Measurements from ENCODE around the gene BRMS1.
"Not testable (repeated sequence)": the region's sequence is repeated elsewhere in the genome, so short reads cannot be mapped to it uniquely, and the experiment has no call there.

The BRMS1 gene

GRCh38 chr11:66315921-66316811, 28.7 kb downstream of the BRMS1 start:
- Histone ChIP-seq H3K27me3 (ENCODE audit: control insufficient read depth in 1 of 2, insufficient read depth in 2 of 2, low read length in 2 of 2) (no peaks in the 10 kb centered on the region), H3K4me1 (ENCODE audit: insufficient read depth, low read length) (peaks cover 48% of the 10 kb centered on the region), H3K27ac (ENCODE audit: low read depth, low read length) (peak overlapping the region; percentile 90), H3K9ac (ENCODE audit: low read length) (no peak overlapping the region), H3K36me3 (ENCODE audit: insufficient read depth, low read length) (no peaks in the 10 kb centered on the region), H3K4me3 (ENCODE audit: low read depth in 1 of 2, low read length in 2 of 2) (peak overlapping the region; percentile 66 to 67), H3K9me3 (ENCODE audit: low read length) (no peaks in the 10 kb centered on the region)

GRCh38 chr11:66315498-66315885, 29.4 kb downstream of the BRMS1 start:
- peak overlapping the region; percentile 66 to 67 for H3K4me3 ChIP-seq (ENCODE audit: low read depth in 1 of 2, low read length in 2 of 2)
- no peak overlapping the region for H3K9ac ChIP-seq (ENCODE audit: low read length)
- H3K9me3 ChIP-seq (ENCODE audit: low read length) = no peaks in the 10 kb centered on the region
- H3K4me1 ChIP-seq (ENCODE audit: insufficient read depth, low read length) = peaks cover 48% of the 10 kb centered on the region
- H3K27ac ChIP-seq (ENCODE audit: low read depth, low read length) = peak overlapping the region; percentile 90
- H3K36me3 ChIP-seq (ENCODE audit: insufficient read depth, low read length) = no peaks in the 10 kb centered on the region
- H3K27me3 ChIP-seq (ENCODE audit: control insufficient read depth in 1 of 2, insufficient read depth in 2 of 2, low read length in 2 of 2) = no peaks in the 10 kb centered on the region

- peak overlapping the region; percentile 66 to 67 for H3K4me3 ChIP-seq (ENCODE audit: low read depth in 1 of 2, low read length in 2 of 2)
- no peaks in the 10 kb centered on the region for H3K27me3 ChIP-seq (ENCODE audit: control insufficient read depth in 1 of 2, insufficient read depth in 2 of 2, low read length in 2 of 2)
- no peaks in the 10 kb centered on the region for H3K36me3 ChIP-seq (ENCODE audit: insufficient read depth, low read length)
- no peak overlapping the region for H3K9ac ChIP-seq (ENCODE audit: low read length)
- H3K27ac ChIP-seq (ENCODE audit: low read depth, low read length) = peak overlapping the region; percentile 90
- H3K4me1 ChIP-seq (ENCODE audit: insufficient read depth, low read length) = peaks cover 48% of the 10 kb centered on the region
- no peaks in the 10 kb centered on the region for H3K9me3 ChIP-seq (ENCODE audit: low read length)
These were observed 30.1 kb downstream of the BRMS1 start for GRCh38 chr11:66314561-66315497.

GRCh38 chr11:66314186-66314501, 30.8 kb downstream of the BRMS1 start:
- peak overlapping the region in 1 of 2 donors; percentile 67 for H3K4me3 ChIP-seq (ENCODE audit: low read depth in 1 of 2, low read length in 2 of 2)
- H3K9me3 ChIP-seq (ENCODE audit: low read length) = no peaks in the 10 kb centered on the region
- peak overlapping the region; percentile 53 for H3K9ac ChIP-seq (ENCODE audit: low read length)
- H3K36me3 ChIP-seq (ENCODE audit: insufficient read depth, low read length) = no peaks in the 10 kb centered on the region
- H3K27me3 ChIP-seq (ENCODE audit: control insufficient read depth in 1 of 2, insufficient read depth in 2 of 2, low read length in 2 of 2) = no peaks in the 10 kb centered on the region
- H3K27ac ChIP-seq (ENCODE audit: low read depth, low read length) = peak overlapping the region; percentile 37
- peaks cover 48% of the 10 kb centered on the region for H3K4me1 ChIP-seq (ENCODE audit: insufficient read depth, low read length)

GRCh38 chr11:66313321-66314185, 31.4 kb downstream of the BRMS1 start:
- H3K9ac ChIP-seq (ENCODE audit: low read length) = peak overlapping the region; percentile 53
- H3K9me3 ChIP-seq (ENCODE audit: low read length) = no peaks in the 10 kb centered on the region
- H3K27me3 ChIP-seq (ENCODE audit: control insufficient read depth in 1 of 2, insufficient read depth in 2 of 2, low read length in 2 of 2) = no peaks in the 10 kb centered on the region
- peak overlapping the region; percentile 57 to 67 for H3K4me3 ChIP-seq (ENCODE audit: low read depth in 1 of 2, low read length in 2 of 2)
- H3K4me1 ChIP-seq (ENCODE audit: insufficient read depth, low read length) = peaks cover 44% of the 10 kb centered on the region
- peak overlapping the region; percentile 96 for H3K27ac ChIP-seq (ENCODE audit: low read depth, low read length)
- H3K36me3 ChIP-seq (ENCODE audit: insufficient read depth, low read length) = no peaks in the 10 kb centered on the region

- H3K27me3 ChIP-seq (ENCODE audit: control insufficient read depth in 1 of 2, insufficient read depth in 2 of 2, low read length in 2 of 2) = no peaks in the 10 kb centered on the region
- no peaks in the 10 kb centered on the region for H3K9me3 ChIP-seq (ENCODE audit: low read length)
- peaks cover 36% of the 10 kb centered on the region for H3K4me1 ChIP-seq (ENCODE audit: insufficient read depth, low read length)
- peak overlapping the region; percentile 96 for H3K27ac ChIP-seq (ENCODE audit: low read depth, low read length)
- H3K36me3 ChIP-seq (ENCODE audit: insufficient read depth, low read length) = no peaks in the 10 kb centered on the region
- peak overlapping the region; percentile 53 for H3K9ac ChIP-seq (ENCODE audit: low read length)
- H3K4me3 ChIP-seq (ENCODE audit: low read depth in 1 of 2, low read length in 2 of 2) = peak overlapping the region; percentile 65 to 75
These were observed 32.2 kb downstream of the BRMS1 start for GRCh38 chr11:66312549-66313320.

GRCh38 chr11:66311965-66312548, 32.8 kb downstream of the BRMS1 start:
- peak overlapping the region; percentile 87 for H3K27ac ChIP-seq (ENCODE audit: low read depth, low read length)
- H3K9ac ChIP-seq (ENCODE audit: low read length) = peak overlapping the region; percentile 65
- H3K27me3 ChIP-seq (ENCODE audit: control insufficient read depth in 1 of 2, insufficient read depth in 2 of 2, low read length in 2 of 2) = no peaks in the 10 kb centered on the region
- H3K9me3 ChIP-seq (ENCODE audit: low read length) = no peaks in the 10 kb centered on the region
- H3K4me3 ChIP-seq (ENCODE audit: low read depth in 1 of 2, low read length in 2 of 2) = peak overlapping the region; percentile 65 to 75
- H3K36me3 ChIP-seq (ENCODE audit: insufficient read depth, low read length) = no peaks in the 10 kb centered on the region
- peaks cover 31% of the 10 kb centered on the region for H3K4me1 ChIP-seq (ENCODE audit: insufficient read depth, low read length)

GRCh38 chr11:66311470-66311964, 33.4 kb downstream of the BRMS1 start:
- peak overlapping the region; percentile 65 for H3K9ac ChIP-seq (ENCODE audit: low read length)
- no peaks in the 10 kb centered on the region for H3K36me3 ChIP-seq (ENCODE audit: insufficient read depth, low read length)
- H3K27ac ChIP-seq (ENCODE audit: low read depth, low read length) = peak overlapping the region; percentile 87
- peak overlapping the region; percentile 65 to 75 for H3K4me3 ChIP-seq (ENCODE audit: low read depth in 1 of 2, low read length in 2 of 2)
- H3K4me1 ChIP-seq (ENCODE audit: insufficient read depth, low read length) = peaks cover 31% of the 10 kb centered on the region
- no peaks in the 10 kb centered on the region for H3K9me3 ChIP-seq (ENCODE audit: low read length)
- H3K27me3 ChIP-seq (ENCODE audit: control insufficient read depth in 1 of 2, insufficient read depth in 2 of 2, low read length in 2 of 2) = no peaks in the 10 kb centered on the region

GRCh38 chr11:66310803-66311440, 34.0 kb downstream of the BRMS1 start:
- not testable (repeated sequence) for H3K9ac ChIP-seq (ENCODE audit: low read length); H3K27me3 ChIP-seq (ENCODE audit: control insufficient read depth in 1 of 2, insufficient read depth in 2 of 2, low read length in 2 of 2); H3K9me3 ChIP-seq (ENCODE audit: low read length); H3K27ac ChIP-seq (ENCODE audit: low read depth, low read length); H3K36me3 ChIP-seq (ENCODE audit: insufficient read depth, low read length); H3K4me3 ChIP-seq (ENCODE audit: low read depth in 1 of 2, low read length in 2 of 2)
- H3K4me1 ChIP-seq (ENCODE audit: insufficient read depth, low read length) = peaks cover 30% of the 10 kb centered on the region

- H3K36me3 ChIP-seq (ENCODE audit: insufficient read depth, low read length) = no peaks in the 10 kb centered on the region
- no peak overlapping the region for H3K9ac ChIP-seq (ENCODE audit: low read length)
- no peaks in the 10 kb centered on the region for H3K27me3 ChIP-seq (ENCODE audit: control insufficient read depth in 1 of 2, insufficient read depth in 2 of 2, low read length in 2 of 2)
- no peak overlapping the region for H3K4me3 ChIP-seq (ENCODE audit: low read depth in 1 of 2, low read length in 2 of 2)
- peaks cover 24% of the 10 kb centered on the region for H3K4me1 ChIP-seq (ENCODE audit: insufficient read depth, low read length)
- H3K27ac ChIP-seq (ENCODE audit: low read depth, low read length) = no peak overlapping the region
- no peaks in the 10 kb centered on the region for H3K9me3 ChIP-seq (ENCODE audit: low read length)
These were observed 34.6 kb downstream of the BRMS1 start for GRCh38 chr11:66310324-66310723.
